Measurements from ENCODE around the gene MFF.
A peak's percentile ranks its signal among the peaks of the same experiment; 100 is the strongest.
"Not testable (repeated sequence)": the region's sequence is repeated elsewhere in the genome, so short reads cannot be mapped to it uniquely, and the experiment has no call there.

Gene MFF

DNA sequence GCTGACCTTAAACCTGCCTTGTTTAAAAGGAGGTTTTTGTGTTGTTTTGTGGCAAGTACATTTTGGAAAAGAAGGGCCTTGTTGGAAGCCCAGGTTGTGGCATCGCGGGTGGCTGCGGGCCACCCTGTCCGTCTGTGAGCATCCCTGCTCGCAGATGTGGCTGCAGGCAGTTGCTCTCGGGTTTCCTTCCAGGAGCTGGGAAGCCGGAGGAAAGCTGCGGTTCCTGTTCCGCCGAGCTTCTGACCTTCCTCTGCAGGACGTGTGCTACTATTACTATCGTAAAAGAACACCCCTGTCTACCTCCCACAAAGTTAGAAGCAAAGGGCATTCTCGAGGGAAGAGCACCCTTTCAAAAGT, 766 bp downstream of the MFF start:
- peak overlapping the region in 20 of 21 experiments; percentile 82 to 99 (median 94) for H3K27ac ChIP-seq
- H3K4me3 ChIP-seq, result peak overlapping the region; percentile 66 to 90 (median 86)

GRCh38 chr2:227326783-227327182, 1.7 kb downstream of the MFF start:
- no peak overlapping the region for H3K4me3 ChIP-seq

GRCh38 chr2:227335713-227336112, 10.7 kb downstream of the MFF start:
- no peak overlapping the region for H3K27ac ChIP-seq
- H3K4me3 ChIP-seq, result no peak overlapping the region

More at GRCh38 chr2:227326783-227327182, 1.7 kb downstream of the MFF start:
- peak overlapping the region in 1 of 21 experiments; percentile 98 for H3K27ac ChIP-seq

- no peak overlapping the region for H3K4me3 ChIP-seq
- no peak overlapping the region for H3K27ac ChIP-seq
These were observed 12.4 kb downstream of the MFF start for GRCh38 chr2:227337442-227337841.

GRCh38 chr2:227339098-227339599, 14.1 kb downstream of the MFF start:
- Histone ChIP-seq H3K4me3 (no peak overlapping the region), H3K27ac (no peak overlapping the region)

DNA sequence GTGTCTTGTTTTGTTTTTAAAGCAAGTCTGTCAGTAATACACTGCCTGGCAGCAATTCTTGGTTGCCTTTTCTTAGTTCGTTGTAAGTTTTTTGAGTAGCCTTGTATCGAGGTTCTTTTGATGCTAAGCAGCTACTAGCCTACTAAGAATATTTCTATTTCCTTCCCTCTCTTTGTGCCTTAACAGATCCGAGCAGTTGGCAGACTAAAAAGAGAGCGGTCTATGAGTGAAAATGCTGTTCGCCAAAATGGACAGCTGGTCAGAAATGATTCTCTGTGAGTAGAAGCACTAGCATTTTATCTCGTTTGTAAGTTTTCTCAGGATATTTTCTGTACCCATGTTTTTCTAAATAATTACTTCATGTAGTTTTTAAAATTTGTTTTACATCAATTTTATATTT, 15.1 kb downstream of the MFF start:
- no peak overlapping the region for H3K27ac ChIP-seq
- no peak overlapping the region for H3K4me3 ChIP-seq

DNA sequence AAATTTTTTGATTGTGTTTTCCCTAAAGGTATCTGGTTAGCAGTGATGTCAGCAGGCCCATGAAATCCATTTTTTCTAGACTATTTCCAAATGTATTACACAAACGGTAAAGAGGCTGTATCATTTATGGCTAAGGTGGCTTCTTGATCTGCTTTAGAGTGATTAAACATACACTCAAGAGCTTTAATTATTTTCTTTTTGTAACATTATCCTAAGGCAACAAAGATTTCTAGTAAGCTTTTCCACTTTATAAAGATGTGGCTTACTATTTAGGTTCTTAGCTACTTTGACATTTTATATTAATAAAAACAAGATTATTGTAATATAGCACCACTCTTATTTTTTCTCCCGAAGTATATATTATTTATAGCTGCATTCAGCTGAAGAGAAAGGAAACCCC, 16.5 kb downstream of the MFF start:
- Histone ChIP-seq H3K27ac (no peak overlapping the region), H3K4me3 (no peak overlapping the region)

- H3K4me3 ChIP-seq, result no peak overlapping the region
- no peak overlapping the region for H3K27ac ChIP-seq
These were observed 19.2 kb downstream of the MFF start for GRCh38 chr2:227344231-227344630.

GRCh38 chr2:227347117-227347516, 22.1 kb downstream of the MFF start:
- Histone ChIP-seq H3K4me3 (no peak overlapping the region), H3K27ac (no peak overlapping the region)

DNA sequence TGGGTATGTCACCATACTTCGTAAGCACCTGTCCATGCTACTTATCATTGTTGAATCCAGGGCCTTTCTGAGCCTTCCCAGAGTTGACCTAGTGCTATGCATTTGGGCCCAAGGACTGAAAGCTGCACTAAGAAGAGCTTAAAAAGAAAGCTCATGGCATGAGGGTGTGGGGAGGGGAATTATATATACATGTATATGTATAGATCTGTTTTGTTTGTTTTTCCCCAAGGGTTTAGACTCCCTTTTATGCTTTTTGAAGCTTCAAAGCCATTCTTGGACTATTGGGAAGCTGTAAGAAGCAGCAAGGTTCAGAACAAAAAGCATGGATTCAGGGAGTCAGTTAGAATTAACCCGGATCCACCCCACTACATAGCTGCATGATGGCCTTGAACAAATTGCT, 23.3 kb downstream of the MFF start:
- H3K27ac ChIP-seq, result no peak overlapping the region

DNA sequence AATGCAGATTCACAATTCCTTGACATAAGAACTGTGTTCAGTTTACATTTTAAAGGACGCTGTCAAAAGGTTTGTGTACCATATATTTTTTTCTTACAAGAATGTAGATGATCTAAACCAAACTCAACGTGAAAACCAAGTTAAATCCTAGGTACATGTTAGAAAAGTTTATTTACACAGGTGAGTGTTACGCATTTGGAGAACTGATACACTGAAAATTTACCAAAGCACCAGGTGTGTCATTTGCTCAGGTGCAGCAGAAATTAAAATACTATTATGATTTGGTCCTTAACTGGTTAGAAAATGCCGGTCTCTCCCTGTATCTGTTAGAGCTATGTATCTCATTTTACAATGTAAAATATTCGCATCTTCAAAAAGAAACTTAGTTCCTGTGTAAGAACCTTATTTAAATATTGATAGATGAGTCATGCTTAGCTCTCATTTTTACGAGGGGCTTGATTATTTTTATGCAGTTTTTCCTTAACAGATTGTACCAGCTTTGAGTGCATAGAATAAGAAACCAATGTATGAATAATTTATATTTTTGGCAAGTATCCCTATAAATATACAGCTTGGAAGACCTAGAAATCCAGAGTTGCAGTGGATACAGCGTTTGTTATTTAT, 25.1 kb downstream of the MFF start:
- no peak overlapping the region for H3K27ac ChIP-seq
- H3K4me3 ChIP-seq, result no peak overlapping the region

More for the DNA sequence above, 23.3 kb downstream of the MFF start:
- no peak overlapping the region for H3K4me3 ChIP-seq

- no peak overlapping the region for H3K27ac ChIP-seq
- H3K4me3 ChIP-seq, result no peak overlapping the region
These were observed 26.6 kb downstream of the MFF start for GRCh38 chr2:227351639-227352038.

- no peak overlapping the region for H3K4me3 ChIP-seq
These were observed 35.3 kb downstream of the MFF start for GRCh38 chr2:227360351-227360750.

GRCh38 chr2:227363756-227364155, 38.7 kb downstream of the MFF start:
- H3K4me3 ChIP-seq, result no peak overlapping the region
- no peak overlapping the region for H3K27ac ChIP-seq

More at GRCh38 chr2:227360351-227360750, 35.3 kb downstream of the MFF start:
- no peak overlapping the region for H3K27ac ChIP-seq

- H3K4me3 ChIP-seq, H3K27ac ChIP-seq: not testable (repeated sequence)
These were observed 39.7 kb downstream of the MFF start for GRCh38 chr2:227364585-227365263.

DNA sequence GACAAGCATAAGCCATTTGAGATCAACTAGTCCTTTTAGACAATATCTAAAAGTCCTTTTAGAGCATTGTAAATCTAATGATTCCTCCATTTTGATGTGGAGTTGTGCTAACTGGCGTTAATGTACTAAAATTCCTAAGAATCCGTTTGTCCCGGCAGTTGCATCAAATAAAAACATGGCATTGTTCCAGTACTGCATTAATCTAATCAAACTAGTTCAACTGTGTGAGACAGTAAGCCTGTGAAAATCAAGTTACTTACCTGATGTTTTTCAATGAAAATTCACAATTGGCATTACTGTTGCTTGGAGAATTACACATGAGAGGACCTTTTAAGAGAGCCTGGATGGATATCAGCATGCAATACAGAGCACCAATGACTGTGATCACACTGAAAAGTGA, 40.8 kb downstream of the MFF start:
- H3K4me3 ChIP-seq, result no peak overlapping the region
- no peak overlapping the region for H3K27ac ChIP-seq

DNA sequence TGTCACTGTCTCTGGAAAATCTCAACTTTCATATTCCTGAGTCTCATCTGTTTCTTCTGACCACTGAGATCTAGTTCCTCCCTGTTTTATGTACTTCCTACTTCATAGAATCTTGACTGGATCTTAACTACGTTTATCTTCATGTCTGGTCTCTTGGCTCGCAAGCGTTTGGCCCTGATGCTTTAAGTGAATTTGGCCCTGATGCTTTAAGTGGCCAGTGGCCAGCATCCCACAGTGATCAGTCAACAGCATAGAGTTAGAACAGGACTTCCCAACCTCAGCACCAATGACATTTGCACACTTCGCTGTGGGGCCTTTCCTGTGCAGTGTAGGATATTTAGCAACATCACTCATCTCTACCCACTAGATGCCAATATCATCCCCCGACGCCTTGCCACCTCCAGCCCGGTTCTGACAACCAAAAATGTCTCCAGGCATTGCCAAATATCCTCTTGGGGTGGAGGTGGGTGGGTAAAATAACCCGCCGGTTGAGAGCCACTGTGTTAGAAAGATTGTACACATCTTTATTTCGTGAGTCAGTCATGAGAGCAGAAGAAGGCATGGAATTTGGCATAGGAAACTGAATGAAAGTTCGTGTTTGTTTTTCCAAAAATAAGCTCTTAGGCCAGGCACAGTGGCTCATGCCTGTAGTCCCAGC, 41.8 kb downstream of the MFF start:
- H3K27ac ChIP-seq, result peak overlapping the region in 4 of 21 experiments; percentile 13 to 41 (median 24)
- H3K4me3 ChIP-seq, result no peak overlapping the region

- peak overlapping the region in 3 of 21 experiments; percentile 13 to 24 (median 24) for H3K27ac ChIP-seq
These were observed 42.4 kb downstream of the MFF start for GRCh38 chr2:227367427-227367795.

DNA sequence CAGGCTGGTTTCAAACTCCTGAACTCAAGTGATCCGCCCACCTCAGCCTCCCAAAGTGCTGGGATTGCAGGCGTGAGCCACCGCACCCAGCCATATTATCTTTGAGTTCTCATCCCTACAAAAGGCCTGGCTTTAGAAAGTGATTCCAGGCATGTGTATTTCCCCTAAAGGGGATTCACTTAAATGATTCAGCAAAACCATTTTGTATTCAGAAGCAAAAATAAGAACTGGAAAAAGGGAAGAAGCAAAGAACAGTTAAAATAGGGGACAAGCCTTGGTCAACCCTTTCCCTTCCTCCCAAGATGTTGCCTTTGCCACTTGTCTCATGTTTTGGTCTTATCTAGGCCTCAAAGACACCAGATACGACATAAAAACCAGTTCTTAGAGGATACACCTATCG, 43.5 kb downstream of the MFF start:
- Histone ChIP-seq H3K4me3 (no peak overlapping the region), H3K27ac (no peak overlapping the region)

More at GRCh38 chr2:227367427-227367795, 42.4 kb downstream of the MFF start:
- H3K4me3 ChIP-seq, result no peak overlapping the region

- Histone ChIP-seq H3K27ac (peak overlapping the region in 2 of 21 experiments; percentile 37 to 46), H3K4me3 (no peak overlapping the region)
These were observed 45.0 kb downstream of the MFF start for GRCh38 chr2:227370092-227370491.

GRCh38 chr2:227370791-227371312, 45.8 kb downstream of the MFF start:
- no peak overlapping the region for H3K27ac ChIP-seq
- H3K4me3 ChIP-seq, result no peak overlapping the region

Data from skin epidermis (tissue), 12 donors.